Upper lobe of left lung (tissue), 6 donors: ENCODE data around the gene ADAMTS8. TPM values are rescaled to one million over a fixed set of nuclear protein-coding genes. Genes with fewer than 3 reads are reported as not detected.

Experiments
- ATAC-seq, 2 donors: fragments of 200-7000 bp; cut with Tn5 transposase; one replicate each; pipeline ENCODE4 v1.9.1; 2022; ENCODE audit warnings: mild to moderate bottlenecking in 2 of 2, moderate library complexity in 2 of 2; ENCODE audit not compliant: low FRiP score in 2 of 2
- DNase-seq, 2 donors: peaks; one replicate each; pipeline ENCODE4 v3.0.0-alpha.2; 2019 to 2020
- H3K27ac ChIP-seq, 4 donors: fragments of 200-600 bp; sonication (generic); one replicate each; pipeline ENCODE4 v1.5.1; 2016 to 2019
- H3K27me3 ChIP-seq, 4 donors: fragments of 200-600 bp; sonication (generic); one replicate each; pipeline ENCODE4 v1.5.1; 2017 to 2019
- H3K36me3 ChIP-seq, 4 donors: fragments of 200-600 bp; sonication (generic); one replicate each; pipeline ENCODE4 v1.5.1; 2016 to 2019
- H3K4me1 ChIP-seq, 4 donors: fragments of 200-600 bp; sonication (generic); one replicate each; pipeline ENCODE4 v1.5.1; 2018 to 2019
- H3K4me3 ChIP-seq, 4 donors: fragments of 200-600 bp; sonication (generic); one replicate each; pipeline ENCODE4 v1.5.1; 2017 to 2019; ENCODE audit warnings: mild to moderate bottlenecking in 2 of 4, moderate library complexity in 1 of 4
- H3K9me3 ChIP-seq, 4 donors: fragments of 200-600 bp; sonication (generic); one replicate each; pipeline ENCODE4 v1.5.1; 2018 to 2019
- CTCF ChIP-seq, 6 experiments: fragments of 450-650 bp in 4 of 6; fragments of 200-600 bp in 2 of 6; sonication (generic) in 2 of 6; IDR thresholded peaks; one replicate each; pipeline ENCODE4 v1.5.1; 2016 to 2019; ENCODE audit warnings: antibody characterized with exemption in 6 of 6
- EP300 ChIP-seq, 4 donors: sonication (generic); formaldehyde crosslinking; IDR thresholded peaks; one replicate each; pipeline ENCODE4 v1.5.1; 2017; ENCODE audit warnings: antibody characterized with exemption in 4 of 4, control low read depth in 2 of 4
- POLR2A ChIP-seq, 4 donors: fragments of 450-650 bp; IDR thresholded peaks; one replicate each; pipeline ENCODE4 v1.5.1; 2016 to 2017; ENCODE audit warnings: antibody characterized with exemption in 4 of 4, mild to moderate bottlenecking in 2 of 4
- POLR2AphosphoS5 ChIP-seq, 2 donors: sonication (generic); formaldehyde crosslinking; IDR thresholded peaks; one replicate each; pipeline ENCODE4 v1.5.1; 2017; ENCODE audit warnings: antibody characterized with exemption in 2 of 2
- WGBS, 2 donors: methylation state at CpG; one replicate each; pipeline ENCODE4 v1.1.5; 2017 to 2018; 5-methylcytosine and 5-hydroxymethylcytosine counted together
- total RNA-seq, 6 donors: library from RNA; depleted of rRNA in 4 of 6; stranded (reverse); fragments of >200 nt in 4 of 6; gene quantifications; one replicate each; pipeline versions ENCODE4 v1.1.0 to v1.2.1, GENCODE V29; 2016 to 2021
- donor health status: DM: no; HTN: no; CAD: no; lungs with moderate emphysema.
- donor health status: DM: no; HTN: yes; CAD: no; lungs with severe emphysema.

ADAMTS8 gene
- total RNA-seq, 6 donors from 2014 or later, result 13.0 to 52.3 (median 21.5) TPM

GRCh38 chr11:130456286-130456685 lies 27.9 kb upstream of the ADAMTS8 start:
- Histone ChIP-seq H3K4me3 (no peak overlapping the region), H3K9me3 (no peaks in the 10 kb centered on the region), H3K27me3 (no peaks in the 10 kb centered on the region), H3K27ac (no peak overlapping the region), H3K36me3 (no peaks in the 10 kb centered on the region), H3K4me1 (peaks cover 0 to 8% (median 5%) of the 10 kb centered on the region in 4 donors)
- peak in 1 of 2 donors; percentile 28 for ATAC-seq
- WGBS, 2 donors, result 83 to 84% methylated on average over 3 of the region's 3 CpGs
- no peak for DNase-seq
- TF ChIP-seq POLR2AphosphoS5 (IDR thresholded peaks at IDR 0.05) (no peak), CTCF (IDR thresholded peaks at IDR 0.05) (no peak), POLR2A (IDR thresholded peaks at IDR 0.05) (no peak), EP300 (IDR thresholded peaks at IDR 0.05) (no peak)

GRCh38 chr11:130455483-130456127 lies 27.2 kb upstream of the ADAMTS8 start:
- ATAC-seq (peak in 1 of 2 donors; percentile 28), DNase-seq (no peak)
- Histone ChIP-seq H3K4me1 (peaks cover 0 to 8% (median 5%) of the 10 kb centered on the region in 4 donors), H3K4me3 (no peak overlapping the region), H3K27me3 (no peaks in the 10 kb centered on the region), H3K36me3 (no peaks in the 10 kb centered on the region), H3K27ac (no peak overlapping the region), H3K9me3 (no peaks in the 10 kb centered on the region)
- no peak for TF ChIP-seq CTCF (IDR thresholded peaks at IDR 0.05)
- TF ChIP-seq EP300 (IDR thresholded peaks at IDR 0.05), result no peak
- no peak for TF ChIP-seq POLR2AphosphoS5 (IDR thresholded peaks at IDR 0.05)
- no peak for TF ChIP-seq POLR2A (IDR thresholded peaks at IDR 0.05)
- 62 to 67% methylated on average over 7 to 15 of the region's 15 CpGs for WGBS, 2 donors

- Histone ChIP-seq H3K27ac (peak overlapping the region in 1 of 4 donors; percentile 40), H3K4me3 (no peak overlapping the region)
- ATAC-seq, result no peak
Measured at GRCh38 chr11:130454491-130455252, 26.3 kb upstream of the ADAMTS8 start.

GRCh38 chr11:130452940-130453339 lies 24.5 kb upstream of the ADAMTS8 start:
- WGBS, 2 donors, result 28 to 52% methylated on average over 6 of the region's 6 CpGs
- H3K27ac ChIP-seq, result no peak overlapping the region
- no peak for DNase-seq
- no peak overlapping the region for H3K4me3 ChIP-seq
- H3K9me3 ChIP-seq, result no peaks in the 10 kb centered on the region
- peaks cover 8 to 30% (median 18%) of the 10 kb centered on the region in 4 donors for H3K4me1 ChIP-seq
- H3K36me3 ChIP-seq, result no peaks in the 10 kb centered on the region
- TF ChIP-seq CTCF (IDR thresholded peaks at IDR 0.05) (no peak), POLR2A (IDR thresholded peaks at IDR 0.05) (no peak), EP300 (IDR thresholded peaks at IDR 0.05) (no peak), POLR2AphosphoS5 (IDR thresholded peaks at IDR 0.05) (no peak)
- no peak for ATAC-seq
- peaks cover 0 to 17% (median 1%) of the 10 kb centered on the region in 4 donors for H3K27me3 ChIP-seq

More at GRCh38 chr11:130454491-130455252, 26.3 kb upstream of the ADAMTS8 start:
- H3K4me1 ChIP-seq, result peaks cover 2 to 13% (median 8%) of the 10 kb centered on the region in 4 donors
- no peaks in the 10 kb centered on the region for H3K9me3 ChIP-seq
- peaks cover 0 to under 1% (median under 1%) of the 10 kb centered on the region in 4 donors for H3K27me3 ChIP-seq
- WGBS, 2 donors, result 56 to 63% methylated on average over 12 of the region's 12 CpGs
- no peak for DNase-seq
- TF ChIP-seq POLR2A (IDR thresholded peaks at IDR 0.05), result no peak
- no peaks in the 10 kb centered on the region for H3K36me3 ChIP-seq

GRCh38 chr11:130452176-130452575 lies 23.8 kb upstream of the ADAMTS8 start:
- no peak for DNase-seq
- no peak for TF ChIP-seq POLR2AphosphoS5 (IDR thresholded peaks at IDR 0.05)
- TF ChIP-seq POLR2A (IDR thresholded peaks at IDR 0.05), result no peak
- TF ChIP-seq EP300 (IDR thresholded peaks at IDR 0.05), result no peak
- TF ChIP-seq CTCF (IDR thresholded peaks at IDR 0.05), result no peak
- 80 to 88% methylated on average over 9 of the region's 9 CpGs for WGBS, 2 donors
- ATAC-seq, result no peak
- Histone ChIP-seq H3K4me3 (peak overlapping the region in 2 of 4 donors; percentile 63 to 68), H3K4me1 (peaks cover 8 to 31% (median 17%) of the 10 kb centered on the region in 4 donors), H3K27ac (peak overlapping the region in 2 of 4 donors; percentile 11 to 42), H3K36me3 (no peaks in the 10 kb centered on the region), H3K27me3 (peaks cover 0 to 17% (median 1%) of the 10 kb centered on the region in 4 donors), H3K9me3 (no peaks in the 10 kb centered on the region)
